Measurements from ENCODE around the gene NEO1.

Gene NEO1, protein sequence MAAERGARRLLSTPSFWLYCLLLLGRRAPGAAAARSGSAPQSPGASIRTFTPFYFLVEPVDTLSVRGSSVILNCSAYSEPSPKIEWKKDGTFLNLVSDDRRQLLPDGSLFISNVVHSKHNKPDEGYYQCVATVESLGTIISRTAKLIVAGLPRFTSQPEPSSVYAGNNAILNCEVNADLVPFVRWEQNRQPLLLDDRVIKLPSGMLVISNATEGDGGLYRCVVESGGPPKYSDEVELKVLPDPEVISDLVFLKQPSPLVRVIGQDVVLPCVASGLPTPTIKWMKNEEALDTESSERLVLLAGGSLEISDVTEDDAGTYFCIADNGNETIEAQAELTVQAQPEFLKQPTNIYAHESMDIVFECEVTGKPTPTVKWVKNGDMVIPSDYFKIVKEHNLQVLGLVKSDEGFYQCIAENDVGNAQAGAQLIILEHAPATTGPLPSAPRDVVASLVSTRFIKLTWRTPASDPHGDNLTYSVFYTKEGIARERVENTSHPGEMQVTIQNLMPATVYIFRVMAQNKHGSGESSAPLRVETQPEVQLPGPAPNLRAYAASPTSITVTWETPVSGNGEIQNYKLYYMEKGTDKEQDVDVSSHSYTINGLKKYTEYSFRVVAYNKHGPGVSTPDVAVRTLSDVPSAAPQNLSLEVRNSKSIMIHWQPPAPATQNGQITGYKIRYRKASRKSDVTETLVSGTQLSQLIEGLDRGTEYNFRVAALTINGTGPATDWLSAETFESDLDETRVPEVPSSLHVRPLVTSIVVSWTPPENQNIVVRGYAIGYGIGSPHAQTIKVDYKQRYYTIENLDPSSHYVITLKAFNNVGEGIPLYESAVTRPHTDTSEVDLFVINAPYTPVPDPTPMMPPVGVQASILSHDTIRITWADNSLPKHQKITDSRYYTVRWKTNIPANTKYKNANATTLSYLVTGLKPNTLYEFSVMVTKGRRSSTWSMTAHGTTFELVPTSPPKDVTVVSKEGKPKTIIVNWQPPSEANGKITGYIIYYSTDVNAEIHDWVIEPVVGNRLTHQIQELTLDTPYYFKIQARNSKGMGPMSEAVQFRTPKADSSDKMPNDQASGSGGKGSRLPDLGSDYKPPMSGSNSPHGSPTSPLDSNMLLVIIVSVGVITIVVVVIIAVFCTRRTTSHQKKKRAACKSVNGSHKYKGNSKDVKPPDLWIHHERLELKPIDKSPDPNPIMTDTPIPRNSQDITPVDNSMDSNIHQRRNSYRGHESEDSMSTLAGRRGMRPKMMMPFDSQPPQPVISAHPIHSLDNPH (N-terminal part only)

DNA sequence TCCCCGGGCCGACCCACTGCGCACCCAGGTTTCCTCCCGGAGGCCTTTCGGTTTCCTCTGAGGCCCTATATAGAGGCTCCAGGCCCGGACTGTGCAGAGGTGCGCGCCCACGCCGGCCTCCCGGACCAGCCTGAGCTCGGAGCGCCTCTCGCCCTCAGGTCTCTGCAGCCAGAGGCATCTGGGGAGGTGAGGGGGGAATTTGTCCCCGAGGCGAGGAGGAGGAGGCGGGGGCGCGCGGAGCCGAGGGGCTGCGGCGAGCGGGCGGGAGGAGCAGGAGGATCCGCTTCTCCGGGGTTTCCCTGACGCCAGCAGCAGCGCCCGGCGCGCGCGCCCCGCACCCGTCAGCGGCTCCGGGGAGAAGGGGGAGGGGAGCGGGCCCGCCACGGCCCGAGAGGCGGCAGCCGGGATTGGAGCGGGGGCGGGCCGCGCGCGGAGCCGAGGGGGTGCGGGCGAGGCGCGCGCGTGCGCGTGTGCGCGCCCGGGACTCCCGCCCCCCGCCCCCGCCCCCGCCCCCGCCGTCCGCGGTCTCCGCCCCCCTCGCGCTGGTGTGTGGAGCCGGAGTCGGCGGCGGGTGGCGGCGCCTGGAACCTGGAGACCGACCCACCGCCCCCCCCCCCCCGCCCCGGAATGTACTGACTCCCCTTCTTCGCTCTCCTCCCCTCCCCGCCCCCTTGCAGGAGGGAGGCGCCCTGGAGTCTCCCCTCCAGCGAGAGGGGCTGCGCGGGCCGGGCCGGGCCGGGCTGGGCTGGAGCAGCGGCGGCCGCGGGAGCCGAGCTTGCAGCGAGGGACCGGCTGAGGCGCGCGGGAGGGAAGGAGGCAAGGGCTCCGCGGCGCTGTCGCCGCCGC, at the start of gene NEO1:
TSS of gene NEO1 (plus strand) at position 657 of the 846 bp plus-strand sequence. CDS start 213 bp downstream, outside the sequence.
- Histone ChIP-seq H3K4me3 (ENCODE audit: low read depth, low read length) (peak within 1 kb of the TSS; percentile 88), H3K9ac (ENCODE audit: low read depth, low read length) (peak within 1 kb of the TSS; percentile 71), H3K9me3 (ENCODE audit: control insufficient read depth, insufficient read depth, low read length) (no peaks in the 10 kb centered on the region), H3K27me3 (ENCODE audit: control insufficient read depth, insufficient read depth, low read length) (peaks cover 10% of the 10 kb centered on the region; the same call in 1 of the 2 replicates), H3K4me1 (ENCODE audit: control insufficient read depth, insufficient read depth, low read length) (peaks cover 17% of the 10 kb centered on the region), H3K36me3 (ENCODE audit: control insufficient read depth, insufficient read depth, low read length) (no peaks in the 10 kb centered on the region), H3K27ac (ENCODE audit: low read depth, low read length) (peak within 1 kb of the TSS; percentile 95)

DNA sequence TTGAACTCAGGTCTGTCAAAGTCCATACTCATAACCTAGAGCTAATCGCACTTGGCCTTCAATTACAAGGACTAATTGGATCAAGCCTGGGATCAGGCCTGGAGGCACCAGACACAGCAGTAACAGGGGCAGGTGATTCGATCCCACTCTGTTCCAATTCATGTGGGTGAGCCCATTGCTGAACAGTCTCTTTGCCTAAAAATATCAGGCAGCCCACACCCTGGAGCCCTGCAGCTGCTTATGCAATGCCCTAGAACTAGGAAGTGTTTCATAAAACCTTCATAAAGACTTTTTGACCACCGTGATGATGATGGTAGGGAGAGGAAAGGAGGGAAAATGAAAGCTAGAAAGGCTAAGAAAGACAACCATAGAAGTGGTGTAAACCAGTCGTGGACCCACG, 47.8 kb upstream of the NEO1 start:
- no peaks in the 10 kb centered on the region for H3K4me1 ChIP-seq (ENCODE audit: control insufficient read depth, insufficient read depth, low read length)

DNA sequence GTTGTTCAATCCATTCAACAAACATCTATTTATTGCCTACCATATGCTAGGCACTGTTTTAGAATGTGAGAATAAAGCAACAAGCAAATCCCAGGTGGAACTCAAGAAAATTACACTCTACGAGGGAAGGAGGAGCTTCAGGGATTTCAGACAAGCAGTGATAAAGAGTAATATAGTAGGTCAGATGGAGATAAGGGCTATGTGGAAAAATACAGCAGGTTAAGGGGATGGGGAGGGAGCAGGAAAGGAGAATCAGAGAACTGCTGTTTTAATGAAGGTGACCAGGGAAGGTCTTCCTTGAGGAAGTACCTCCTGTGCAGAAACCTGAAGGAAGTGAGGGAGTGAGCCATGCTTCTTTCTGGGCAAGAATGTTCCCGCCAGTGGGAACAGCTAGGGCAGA, 47.2 kb upstream of the NEO1 start:
- Histone ChIP-seq H3K27ac (ENCODE audit: low read depth, low read length) (no peak overlapping the region), H3K27me3 (ENCODE audit: control insufficient read depth, insufficient read depth, low read length) (no peaks in the 10 kb centered on the region)

More for the DNA sequence above, 47.8 kb upstream of the NEO1 start:
- Histone ChIP-seq H3K9me3 (ENCODE audit: control insufficient read depth, insufficient read depth, low read length) (no peaks in the 10 kb centered on the region), H3K9ac (ENCODE audit: low read depth, low read length) (no peak overlapping the region), H3K27me3 (ENCODE audit: control insufficient read depth, insufficient read depth, low read length) (no peaks in the 10 kb centered on the region), H3K27ac (ENCODE audit: low read depth, low read length) (no peak overlapping the region), H3K4me3 (ENCODE audit: low read depth, low read length) (no peak overlapping the region), H3K36me3 (ENCODE audit: control insufficient read depth, insufficient read depth, low read length) (no peaks in the 10 kb centered on the region)

DNA sequence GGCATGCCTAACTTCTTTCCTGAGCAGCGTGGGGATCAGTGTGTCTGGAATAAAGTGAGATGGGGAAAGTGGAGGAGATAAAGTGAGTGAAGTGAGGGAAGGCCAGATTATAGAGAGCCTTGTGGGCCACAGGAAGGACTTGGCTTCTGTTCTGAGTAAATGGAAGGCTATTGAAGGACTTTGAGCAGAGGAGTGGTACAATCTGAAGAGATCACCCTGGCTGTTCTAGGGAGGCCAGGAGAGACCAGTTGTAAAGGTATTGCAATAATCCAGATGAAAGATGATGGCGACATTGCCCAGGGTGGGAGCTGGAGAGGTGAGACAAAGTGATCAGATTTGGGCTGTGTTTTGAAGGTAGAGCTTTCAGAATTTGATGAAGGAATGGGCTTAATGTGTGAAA, 46.8 kb upstream of the NEO1 start:
- Histone ChIP-seq H3K9ac (ENCODE audit: low read depth, low read length) (no peak overlapping the region), H3K27ac (ENCODE audit: low read depth, low read length) (no peak overlapping the region), H3K4me3 (ENCODE audit: low read depth, low read length) (no peak overlapping the region), H3K4me1 (ENCODE audit: control insufficient read depth, insufficient read depth, low read length) (no peaks in the 10 kb centered on the region), H3K9me3 (ENCODE audit: control insufficient read depth, insufficient read depth, low read length) (no peaks in the 10 kb centered on the region), H3K27me3 (ENCODE audit: control insufficient read depth, insufficient read depth, low read length) (no peaks in the 10 kb centered on the region), H3K36me3 (ENCODE audit: control insufficient read depth, insufficient read depth, low read length) (no peaks in the 10 kb centered on the region)

More for the DNA sequence above, 47.2 kb upstream of the NEO1 start:
- Histone ChIP-seq H3K4me3 (ENCODE audit: low read depth, low read length) (no peak overlapping the region), H3K9me3 (ENCODE audit: control insufficient read depth, insufficient read depth, low read length) (no peaks in the 10 kb centered on the region), H3K9ac (ENCODE audit: low read depth, low read length) (no peak overlapping the region), H3K36me3 (ENCODE audit: control insufficient read depth, insufficient read depth, low read length) (no peaks in the 10 kb centered on the region), H3K4me1 (ENCODE audit: control insufficient read depth, insufficient read depth, low read length) (no peaks in the 10 kb centered on the region)

DNA sequence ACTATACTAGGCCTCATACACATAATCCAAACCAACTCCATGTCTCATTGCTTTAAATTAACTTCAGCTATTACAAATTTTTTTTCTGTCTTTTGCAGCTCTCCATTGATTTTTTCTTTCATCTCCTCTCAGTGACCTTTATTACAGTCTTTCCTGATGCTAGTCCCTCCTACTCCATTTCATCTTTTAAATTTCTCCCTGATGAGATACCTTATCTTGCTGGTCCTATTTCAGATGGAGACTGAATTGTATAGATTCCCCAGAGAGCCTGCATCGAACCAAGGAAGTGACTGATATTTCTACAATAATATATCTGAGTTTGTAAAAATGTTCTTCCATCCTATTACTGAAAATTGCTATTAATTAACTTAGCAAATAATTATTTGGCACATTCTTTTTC, 45.7 kb upstream of the NEO1 start:
- H3K27ac ChIP-seq (ENCODE audit: low read depth, low read length) = no peak overlapping the region
- H3K36me3 ChIP-seq (ENCODE audit: control insufficient read depth, insufficient read depth, low read length) = no peaks in the 10 kb centered on the region
- no peaks in the 10 kb centered on the region for H3K27me3 ChIP-seq (ENCODE audit: control insufficient read depth, insufficient read depth, low read length)
- no peaks in the 10 kb centered on the region for H3K4me1 ChIP-seq (ENCODE audit: control insufficient read depth, insufficient read depth, low read length)
- H3K4me3 ChIP-seq (ENCODE audit: low read depth, low read length) = no peak overlapping the region
- H3K9me3 ChIP-seq (ENCODE audit: control insufficient read depth, insufficient read depth, low read length) = no peaks in the 10 kb centered on the region
- H3K9ac ChIP-seq (ENCODE audit: low read depth, low read length) = no peak overlapping the region

DNA sequence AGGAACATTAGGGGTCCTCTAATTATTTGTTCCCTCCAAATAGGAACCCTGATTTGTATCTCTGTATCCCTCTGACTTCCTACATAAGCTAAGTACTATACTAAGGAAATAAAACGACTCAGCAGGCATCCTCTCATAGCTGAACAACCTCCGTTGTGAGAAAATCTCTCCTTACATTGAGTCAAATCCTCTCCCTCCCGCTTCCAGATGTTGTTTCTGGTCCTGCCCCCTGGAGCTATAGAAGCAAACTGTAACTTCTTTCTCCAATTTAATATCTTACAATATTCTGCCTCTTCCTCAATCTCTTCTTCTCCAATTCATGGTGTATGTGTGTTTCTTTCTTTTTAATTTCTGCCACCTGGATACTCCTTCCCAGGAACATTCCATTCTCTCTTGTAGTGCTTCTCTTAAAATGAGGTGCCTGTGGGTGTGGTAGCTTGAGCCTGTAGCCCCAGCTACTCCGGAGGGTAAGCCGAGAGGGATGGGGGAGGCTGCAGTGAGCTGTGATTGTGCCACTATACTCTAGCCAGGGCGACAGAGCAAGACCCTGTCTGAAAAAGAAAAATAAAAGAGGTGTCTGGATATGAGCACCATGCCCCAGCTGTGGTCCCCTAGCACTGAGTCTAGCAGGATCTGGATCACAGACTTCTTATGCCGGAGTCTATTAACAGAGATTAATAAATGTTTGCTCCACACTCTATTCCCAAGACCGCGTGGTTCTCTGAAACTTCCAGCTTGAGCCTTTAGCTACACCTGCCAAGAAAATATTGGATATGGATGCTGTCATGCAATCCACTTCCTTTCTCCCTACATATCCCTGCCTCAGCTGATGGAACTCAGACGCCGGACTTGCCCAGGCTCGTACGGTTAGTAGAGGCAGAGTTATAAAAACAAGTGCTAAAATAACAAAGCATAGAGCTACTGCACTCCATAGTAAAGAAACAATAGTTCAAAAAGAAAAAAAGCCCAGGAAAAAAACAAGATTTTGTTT, 42.9 kb upstream of the NEO1 start:
- H3K4me1 ChIP-seq (ENCODE audit: control insufficient read depth, insufficient read depth, low read length) = no peaks in the 10 kb centered on the region
- H3K9ac ChIP-seq (ENCODE audit: low read depth, low read length) = no peak overlapping the region
- no peaks in the 10 kb centered on the region for H3K36me3 ChIP-seq (ENCODE audit: control insufficient read depth, insufficient read depth, low read length)
- H3K4me3 ChIP-seq (ENCODE audit: low read depth, low read length) = no peak overlapping the region
- H3K27me3 ChIP-seq (ENCODE audit: control insufficient read depth, insufficient read depth, low read length) = no peaks in the 10 kb centered on the region
- H3K27ac ChIP-seq (ENCODE audit: low read depth, low read length) = no peak overlapping the region
- H3K9me3 ChIP-seq (ENCODE audit: control insufficient read depth, insufficient read depth, low read length) = no peaks in the 10 kb centered on the region

DNA sequence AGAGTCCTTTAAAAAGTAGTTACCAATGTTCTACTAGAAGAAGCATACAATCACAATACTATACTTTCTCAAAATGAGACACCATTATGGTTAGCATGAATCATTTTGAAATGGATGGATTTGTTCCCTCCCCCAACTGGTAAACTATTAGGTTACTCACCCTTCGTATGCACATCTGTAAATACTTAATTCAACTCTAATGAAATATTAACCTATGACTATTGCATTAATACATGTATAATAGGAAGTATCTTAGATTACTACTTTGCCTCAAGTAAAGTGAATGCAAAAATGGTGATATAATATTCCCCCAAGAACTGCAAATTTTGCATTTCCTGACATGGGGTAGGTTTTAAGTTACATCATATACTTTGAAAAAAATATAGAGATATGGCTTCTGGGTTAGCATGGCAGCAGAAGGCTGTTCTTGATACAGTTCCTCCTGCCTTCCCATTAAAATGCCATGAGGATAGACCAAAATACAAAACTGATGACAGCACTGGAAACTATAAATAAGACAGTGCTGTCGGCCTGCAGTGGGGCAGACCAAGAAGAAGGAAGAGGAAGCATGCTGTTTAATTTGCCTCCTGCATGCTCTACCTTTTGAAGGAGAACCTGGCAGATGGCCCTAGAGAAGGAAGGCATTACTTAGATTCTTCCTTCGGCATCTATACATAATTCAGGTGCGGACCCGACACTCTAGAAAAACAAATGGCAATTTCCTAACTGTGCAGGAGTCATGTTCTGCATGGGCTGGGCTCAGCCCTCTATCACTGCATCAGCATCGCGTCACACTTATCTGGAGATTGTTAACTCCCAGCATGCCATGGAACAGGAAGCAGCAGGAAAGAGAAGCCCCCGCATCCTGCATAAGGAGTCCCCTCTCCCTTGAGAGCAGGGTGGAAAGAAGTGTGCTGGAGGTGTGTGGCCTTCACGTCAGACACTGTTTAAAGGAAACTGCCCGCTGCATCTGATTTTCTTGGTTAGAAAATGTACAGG, 41.8 kb upstream of the NEO1 start:
- H3K27me3 ChIP-seq (ENCODE audit: control insufficient read depth, insufficient read depth, low read length) = no peaks in the 10 kb centered on the region
- no peak overlapping the region for H3K9ac ChIP-seq (ENCODE audit: low read depth, low read length)
- H3K27ac ChIP-seq (ENCODE audit: low read depth, low read length) = no peak overlapping the region
- no peaks in the 10 kb centered on the region for H3K9me3 ChIP-seq (ENCODE audit: control insufficient read depth, insufficient read depth, low read length)
- no peaks in the 10 kb centered on the region for H3K36me3 ChIP-seq (ENCODE audit: control insufficient read depth, insufficient read depth, low read length)
- no peak overlapping the region for H3K4me3 ChIP-seq (ENCODE audit: low read depth, low read length)
- H3K4me1 ChIP-seq (ENCODE audit: control insufficient read depth, insufficient read depth, low read length) = no peaks in the 10 kb centered on the region

DNA sequence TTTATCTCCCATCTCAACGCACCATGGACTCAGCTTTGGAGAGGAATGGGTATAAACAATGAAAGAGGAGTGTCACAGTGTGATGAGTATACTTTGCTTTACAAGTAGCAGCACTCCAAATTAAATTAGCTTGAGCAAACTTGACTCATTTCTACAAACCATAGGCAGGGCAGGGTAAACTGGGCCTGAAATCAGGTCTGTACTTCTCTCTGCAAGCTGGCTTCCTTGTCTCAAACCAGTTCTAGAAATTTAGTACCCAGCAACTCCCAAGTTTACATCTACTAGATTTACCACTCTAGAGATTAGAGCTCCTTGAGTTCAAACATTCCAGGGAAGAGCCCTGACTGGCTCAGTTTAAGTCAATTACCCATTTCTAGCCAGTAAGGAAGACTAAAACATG, 37.4 kb upstream of the NEO1 start:
- no peaks in the 10 kb centered on the region for H3K27me3 ChIP-seq (ENCODE audit: control insufficient read depth, insufficient read depth, low read length)
- H3K27ac ChIP-seq (ENCODE audit: low read depth, low read length) = no peak overlapping the region
- H3K9me3 ChIP-seq (ENCODE audit: control insufficient read depth, insufficient read depth, low read length) = no peaks in the 10 kb centered on the region
- H3K4me3 ChIP-seq (ENCODE audit: low read depth, low read length) = no peak overlapping the region
- no peak overlapping the region for H3K9ac ChIP-seq (ENCODE audit: low read depth, low read length)
- H3K4me1 ChIP-seq (ENCODE audit: control insufficient read depth, insufficient read depth, low read length) = peaks cover 6% of the 10 kb centered on the region; the same call in 1 of the 2 replicates
- no peaks in the 10 kb centered on the region for H3K36me3 ChIP-seq (ENCODE audit: control insufficient read depth, insufficient read depth, low read length)
